H1 (cell line): ENCODE results near the gene TCFL5. TPM values are rescaled to one million over a fixed set of nuclear protein-coding genes. Genes with fewer than 3 reads are reported as not detected.

Source experiments
- CTCF ChIA-PET: fragments of 300-600 bp; sonication (Branson Sonifier 250); formaldehyde crosslinking; loops from one replicate; lab custom pipeline; 2021; ENCODE audit not compliant: partially characterized antibody; lab: Charles Lee
- POLR2A ChIA-PET: fragments of 300-600 bp; sonication (Branson Sonifier 250); formaldehyde crosslinking; loops from one replicate; lab custom pipeline; 2021; ENCODE audit warnings: inconsistent platforms; ENCODE audit not compliant: partially characterized antibody; lab: Charles Lee
- DNase-seq, 2 experiments: peaks; one replicate each; pipeline versions ENCODE4 v3.0.0 to v3.0.0-alpha.2; 2010 to 2022; ENCODE audit warnings: low spot score in 2 of 2, low read depth in 1 of 2, mixed read lengths in 1 of 2
- FAIRE-seq: peaks from 2 replicates; lab custom pipeline; 2011; peaks lifted over from hg19 to GRCh38; lab: Jason Lieb, UNC
- H2AFZ ChIP-seq: 2 replicates; pipeline ENCODE4 v1.8.1; 2012; ENCODE audit warnings: low read length, inconsistent platforms
- H2AK5ac ChIP-seq: 2 replicates; pipeline ENCODE4 v1.6.1; 2013; ENCODE audit warnings: low read depth, low read length
- H2BK120ac ChIP-seq: replicated peaks from 2 replicates; pipeline ENCODE3; 2013; ENCODE audit warnings: low read depth, low read length, inconsistent platforms
- H2BK12ac ChIP-seq: 2 replicates; pipeline ENCODE4 v1.6.1; 2013; ENCODE audit warnings: low read depth, low read length
- H2BK15ac ChIP-seq: 2 replicates; pipeline ENCODE4 v1.6.1; 2013; ENCODE audit warnings: low read length
- H2BK20ac ChIP-seq: 2 replicates; pipeline ENCODE4 v1.6.1; 2013; ENCODE audit warnings: low read length
- H2BK5ac ChIP-seq: 2 replicates; pipeline ENCODE4 v1.6.1; 2013; ENCODE audit warnings: low read depth, low read length
- H3K14ac ChIP-seq: 2 replicates; pipeline ENCODE4 v1.6.1; 2013; ENCODE audit warnings: inconsistent platforms; ENCODE audit not compliant: insufficient read length
- H3K18ac ChIP-seq: 2 replicates; pipeline ENCODE4 v1.6.1; 2013; ENCODE audit warnings: low read length; ENCODE audit errors: extremely low read depth
- H3K23ac ChIP-seq: 2 replicates; pipeline ENCODE4 v1.6.1; 2013; ENCODE audit warnings: inconsistent platforms; ENCODE audit not compliant: insufficient read length
- H3K23me2 ChIP-seq: 2 replicates; pipeline ENCODE4 v1.6.1; 2013; ENCODE audit warnings: low read depth, low read length
- H3K27ac ChIP-seq: 2 replicates; pipeline ENCODE4 v1.6.1; 2011; ENCODE audit warnings: low read depth, low read length, inconsistent platforms
- H3K27me3 ChIP-seq, 4 experiments: replicated peaks in 1 of 4; 1 replicate in 1 of 4; 2 replicates in 3 of 4; pipeline versions ENCODE4 v1.6.1 to v1.8.1; 2011 to 2013; ENCODE audit warnings: low read length in 3 of 4, mild to moderate bottlenecking in 3 of 4, inconsistent platforms in 2 of 4, mixed read lengths in 2 of 4, moderate library complexity in 1 of 4; ENCODE audit not compliant: control insufficient read depth in 3 of 4, insufficient read depth in 3 of 4; ENCODE audit errors: extremely low read depth in 1 of 4
- H3K36me3 ChIP-seq, 4 experiments: 2 replicates each; pipeline versions ENCODE4 v1.6.1 to v1.8.1; 2011 to 2013; ENCODE audit warnings: mild to moderate bottlenecking in 4 of 4, low read length in 3 of 4, moderate library complexity in 2 of 4, control low read depth in 1 of 4, inconsistent platforms in 1 of 4; ENCODE audit not compliant: insufficient read depth in 4 of 4, control insufficient read depth in 2 of 4
- H3K4ac ChIP-seq: replicated peaks from 2 replicates; pipeline ENCODE3; 2013; ENCODE audit warnings: low read length, low read depth, mixed read lengths, inconsistent platforms; ENCODE audit not compliant: insufficient read length
- H3K4me1 ChIP-seq, 4 experiments: replicated peaks in 1 of 4; 1 replicate in 1 of 4; 2 replicates in 3 of 4; pipeline versions ENCODE4 v1.6.1 to v1.8.1; 2011 to 2013; ENCODE audit warnings: low read length in 3 of 4, inconsistent platforms in 2 of 4, mixed read lengths in 1 of 4; ENCODE audit not compliant: insufficient read depth in 4 of 4, control insufficient read depth in 3 of 4
- H3K4me2 ChIP-seq, 2 experiments: 2 replicates each; pipeline versions ENCODE4 v1.6.1 to v1.8.1; 2011 to 2013; ENCODE audit warnings: low read depth in 2 of 2, low read length in 2 of 2, control low read depth in 1 of 2, inconsistent platforms in 1 of 2, mild to moderate bottlenecking in 1 of 2; ENCODE audit not compliant: insufficient read depth in 1 of 2
- H3K4me3 ChIP-seq, 4 experiments: fragments of 200-600, 300-600 bp in 1 of 4; sonication (generic), shearing (Covaris generic), sonication (Bioruptor Twin) in 1 of 4; 2 replicates each; pipeline versions ENCODE4 v1.5.1 to v1.8.1; 2011 to 2016; ENCODE audit warnings: low read length in 4 of 4, low read depth in 3 of 4, control low read depth in 2 of 4, inconsistent platforms in 2 of 4, mild to moderate bottlenecking in 2 of 4, mixed read lengths in 1 of 4, moderate library complexity in 1 of 4; ENCODE audit not compliant: insufficient read depth in 2 of 4; ENCODE audit errors: extremely low read depth in 1 of 4
- H3K56ac ChIP-seq: replicated peaks from 2 replicates; pipeline ENCODE3; 2013; ENCODE audit warnings: low read depth, mild to moderate bottlenecking, mixed read lengths, low read length, inconsistent platforms; ENCODE audit not compliant: insufficient read length
- H3K79me1 ChIP-seq: 2 replicates; pipeline ENCODE4 v1.6.1; 2013; ENCODE audit warnings: low read depth, low read length, control low read depth
- H3K79me2 ChIP-seq, 2 experiments: 2 replicates each; pipeline versions ENCODE4 v1.6.1 to v1.8.1; 2012 to 2013; ENCODE audit warnings: low read length in 2 of 2, mild to moderate bottlenecking in 2 of 2, inconsistent platforms in 1 of 2; ENCODE audit not compliant: insufficient read depth in 2 of 2, control insufficient read depth in 1 of 2
- H3K9ac ChIP-seq, 4 experiments: replicated peaks in 1 of 4; 1 replicate in 1 of 4; 2 replicates in 3 of 4; pipeline versions ENCODE4 v1.6.1 to v1.8.1; 2011 to 2013; ENCODE audit warnings: low read depth in 3 of 4, low read length in 3 of 4, control low read depth in 2 of 4, mild to moderate bottlenecking in 2 of 4, moderate library complexity in 2 of 4, inconsistent platforms in 1 of 4; ENCODE audit errors: extremely low read depth in 1 of 4
- H3K9me3 ChIP-seq, 2 experiments: 2 replicates each; pipeline versions ENCODE4 v1.6.1 to v1.8.1; 2012 to 2013; ENCODE audit warnings: mild to moderate bottlenecking in 2 of 2, moderate library complexity in 2 of 2, control low read depth in 1 of 2, inconsistent platforms in 1 of 2, low read depth in 1 of 2, low read length in 1 of 2, mixed read lengths in 1 of 2; ENCODE audit not compliant: insufficient read depth in 2 of 2
- H4K20me1 ChIP-seq, 2 experiments: replicated peaks in 1 of 2; 2 replicates each; pipeline versions ENCODE3 to v1.8.1; 2011 to 2013; ENCODE audit warnings: inconsistent platforms in 2 of 2, low read length in 2 of 2, mild to moderate bottlenecking in 1 of 2; ENCODE audit not compliant: insufficient read depth in 2 of 2, control insufficient read depth in 1 of 2
- H4K5ac ChIP-seq: 2 replicates; pipeline ENCODE4 v1.6.1; 2013; ENCODE audit warnings: low read length, low read depth, mixed read lengths, inconsistent platforms; ENCODE audit not compliant: insufficient read length
- H4K8ac ChIP-seq: 2 replicates; pipeline ENCODE4 v1.8.0; 2013; ENCODE audit warnings: mild to moderate bottlenecking, moderate library complexity, low read length, inconsistent platforms; ENCODE audit not compliant: insufficient read depth; ENCODE audit errors: extremely low read depth
- H4K91ac ChIP-seq: replicated peaks from 2 replicates; pipeline ENCODE3; 2013; ENCODE audit warnings: low read length, mixed read lengths, inconsistent platforms; ENCODE audit not compliant: insufficient read length
- BACH1 ChIP-seq: IDR thresholded peaks from 2 replicates; pipeline ENCODE4 v1.6.1; 2012; ENCODE audit warnings: low read length, improper control_type of control experiment
- BCL11A ChIP-seq, 2 experiments: IDR thresholded peaks; one replicate each; pipeline ENCODE4 v1.6.1; 2011; ENCODE audit warnings: low read depth in 2 of 2, low read length in 2 of 2, mild to moderate bottlenecking in 2 of 2
- CBX5 ChIP-seq: fragments of 300-800, 300-1000 bp; sonication (generic); IDR thresholded peaks from 2 replicates; pipeline ENCODE4 v1.7.1; 2016; ENCODE audit warnings: antibody characterized with exemption, low read length, low read depth
- CBX8 ChIP-seq: fragments of 300-800, 300-1000 bp; sonication (generic); IDR thresholded peaks from 2 replicates; pipeline ENCODE4 v1.7.1; 2016; ENCODE audit warnings: low read depth, low read length, borderline replicate concordance
- CTBP2 ChIP-seq: IDR thresholded peaks from 2 replicates; pipeline ENCODE4 v1.7.0; 2011; ENCODE audit warnings: borderline replicate concordance, mild to moderate bottlenecking, moderate library complexity, mixed read lengths, low read length; ENCODE audit not compliant: insufficient read depth, insufficient read length
- FOSL1 ChIP-seq: IDR thresholded peaks from 2 replicates; pipeline ENCODE4 v1.6.1; 2011; ENCODE audit warnings: mild to moderate bottlenecking, low read depth, low read length, moderate library complexity; ENCODE audit not compliant: insufficient read depth
- KDM1A ChIP-seq: fragments of 200-600, 300-600 bp; sonication (generic); IDR thresholded peaks from 2 replicates; pipeline ENCODE4 v1.7.1; 2016; ENCODE audit warnings: mild to moderate bottlenecking, low read length, borderline replicate concordance
- KDM4A ChIP-seq: IDR thresholded peaks from one replicate; pipeline ENCODE4 v1.7.1; 2012; ENCODE audit warnings: low read depth, mild to moderate bottlenecking, moderate library complexity, low read length, inconsistent platforms; ENCODE audit not compliant: severe bottlenecking
- RBBP5 ChIP-seq: IDR thresholded peaks from 2 replicates; pipeline ENCODE4 v1.7.1; 2012; ENCODE audit warnings: low read depth, mild to moderate bottlenecking, inconsistent platforms, low read length, moderate library complexity, borderline replicate concordance
- SAP30 ChIP-seq: fragments of 300-600 bp; sonication (generic); IDR thresholded peaks from 2 replicates; pipeline ENCODE4 v1.7.1; 2012; ENCODE audit warnings: low read length, moderate library complexity, mild to moderate bottlenecking, inconsistent platforms; ENCODE audit not compliant: insufficient read depth, insufficient replicate concordance
- SP4 ChIP-seq: IDR thresholded peaks from 2 replicates; pipeline ENCODE4 v1.6.1; 2012; ENCODE audit warnings: low read length, inconsistent platforms
- SUZ12 ChIP-seq: fragments of 200-600 bp; sonication (generic); IDR thresholded peaks from 2 replicates; pipeline ENCODE4 v1.6.1; 2012; ENCODE audit warnings: mild to moderate bottlenecking, inconsistent platforms, low read length, moderate library complexity, mixed read lengths
- TAF7 ChIP-seq: optimal IDR thresholded peaks from 2 replicates; pipeline ENCODE3; 2011; ENCODE audit warnings: low read depth, mild to moderate bottlenecking, inconsistent platforms, low read length, moderate library complexity, borderline replicate concordance
- TCF12 ChIP-seq: IDR thresholded peaks from 2 replicates; pipeline ENCODE4 v1.6.1; 2011; ENCODE audit warnings: low read depth, mild to moderate bottlenecking, low read length
- YY1 ChIP-seq: IDR thresholded peaks from 2 replicates; pipeline ENCODE4 v1.6.1; 2011; ENCODE audit warnings: low read depth, mild to moderate bottlenecking, low read length
- WGBS, 2 experiments: shearing (Covaris generic) in 1 of 2; methylation state at CpG; one replicate each; pipeline versions ENCODE4 v1.1.6 to v1.1.7; 2013 to 2015; ENCODE audit warnings: low lambda C conversion rate in 2 of 2, mixed read lengths in 2 of 2, inconsistent platforms in 1 of 2, low coverage in 1 of 2, missing lambda C conversion rate in 1 of 2; ENCODE audit not compliant: insufficient replicate concordance in 2 of 2, insufficient coverage in 1 of 2, insufficient read length in 1 of 2; ENCODE audit errors: extremely low coverage in 1 of 2, missing lambda C conversion rate in 1 of 2; 5-methylcytosine and 5-hydroxymethylcytosine counted together
- polyA plus RNA-seq, 7 experiments: library from polyadenylated mRNA; depleted of rRNA in 3 of 7; stranded (reverse) in 5 of 7; unstranded in 2 of 7; fragments of >200 nt in 5 of 7; fragments of 200-250 nt in 2 of 7; gene quantifications; 1 replicate in 5 of 7; 2 replicates in 1 of 7; 4 replicates in 1 of 7; pipeline versions ENCODE4 v1.2.1 to v1.2.3, GENCODE V29; 2011 to 2013; ENCODE audit warnings: missing spikeins in 2 of 7, mixed read lengths in 2 of 7
- total RNA-seq: library from RNA; stranded (reverse); fragmentation: NEBNext Ultra II Directional; extraction: Animal tissue kit (Norgen Biotek cat#: 25700); gene quantifications from 2 replicates; pipeline ENCODE4 v1.2.1, GENCODE V29; 2021

The TCFL5 gene
- total and polyA plus RNA-seq, 2 of the 8 experiments (the other 6 are each of a cell fraction or from before 2014, with no cell fraction given): 6.2 to 15.0 TPM

DNA sequence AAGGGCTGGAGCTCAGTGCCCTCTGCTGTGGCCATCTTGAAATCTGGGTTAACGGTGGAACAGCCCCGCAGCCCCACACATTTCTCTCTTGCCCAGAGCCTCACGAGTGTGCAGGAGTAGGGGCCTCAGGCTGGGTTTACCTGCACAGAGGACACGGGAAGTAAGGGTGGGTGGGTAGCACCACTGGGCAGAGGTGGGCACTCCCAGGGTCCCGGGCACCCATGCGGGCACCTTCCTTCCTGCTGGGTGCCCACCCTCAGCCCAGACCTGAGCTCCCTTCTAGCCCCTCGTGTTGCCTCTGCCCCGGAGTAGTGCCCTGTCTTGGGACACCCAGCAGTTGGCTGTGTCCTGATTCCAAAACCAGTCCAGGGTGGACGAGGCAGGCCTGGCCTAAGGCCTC, 33.6 kb downstream of the TCFL5 start:
- 94% methylated on average over 6 of the region's 9 CpGs; no CpG with 5 or more reads in 1 of the 2 experiments for WGBS, 2 experiments
- no peak for TF ChIP-seq TCF12
- TF ChIP-seq FOSL1: no peak
- TF ChIP-seq TAF7: no peak
- TF ChIP-seq KDM4A: no peak
- TF ChIP-seq SP4: no peak
- TF ChIP-seq CTBP2: no peak
- no peak for TF ChIP-seq SAP30
- TF ChIP-seq BACH1: no peak
- no peak for TF ChIP-seq BCL11A (IDR thresholded peaks at IDR 0.05; ENCODE audit: low read depth in 2 of 2, low read length in 2 of 2)
- no peak for TF ChIP-seq KDM1A
- TF ChIP-seq SUZ12: no peak
- TF ChIP-seq CBX5: no peak
- TF ChIP-seq CBX8: no peak
- no peak for TF ChIP-seq RBBP5
- TF ChIP-seq YY1: no peak

More for the DNA sequence above, 33.6 kb downstream of the TCFL5 start:
- no peaks in the 10 kb centered on the region for H3K23me2 ChIP-seq
- H2BK120ac ChIP-seq: no peak overlapping the region
- DNase-seq (no peak), FAIRE-seq (no peak)
- H4K91ac ChIP-seq: no peak overlapping the region
- no peak overlapping the region for H2AK5ac ChIP-seq
- no peak overlapping the region for H3K18ac ChIP-seq
- H3K14ac ChIP-seq: no peak overlapping the region
- H2BK12ac ChIP-seq: no peak overlapping the region
- H4K5ac ChIP-seq: no peak overlapping the region
- H3K23ac ChIP-seq: no peak overlapping the region
- H3K4me2 ChIP-seq: no peak overlapping the region
- H3K36me3 ChIP-seq: peaks cover 0 to 19% (median 4%) of the 10 kb centered on the region in 4 experiments; a peak in 5 of 8 replicates
- H2AFZ ChIP-seq: no peak overlapping the region
- H3K9me3 ChIP-seq: no peaks in the 10 kb centered on the region
- H3K27me3 ChIP-seq: no peaks in the 10 kb centered on the region
- no peaks in the 10 kb centered on the region for H3K79me2 ChIP-seq
- no peak overlapping the region for H3K27ac ChIP-seq
- H2BK5ac ChIP-seq: no peak overlapping the region
- H3K4me1 ChIP-seq: peaks cover 0 to 21% (median 12%) of the 10 kb centered on the region in 4 experiments; a peak in 5 of 7 replicates
- H4K20me1 ChIP-seq: peaks cover 3 to 8% of the 10 kb centered on the region in 2 experiments
- no peak overlapping the region for H3K56ac ChIP-seq
- H2BK20ac ChIP-seq: no peak overlapping the region
- CTCF ChIA-PET: no interaction called here
- no peak overlapping the region for H2BK15ac ChIP-seq
- no peak overlapping the region for H3K4me3 ChIP-seq
- POLR2A ChIA-PET: interaction anchor here (1.2 to 1.8 kb wide), 2 partner anchors 13 to 14 kb away, joined by 4 to 11 read pairs; no protein-coding TSS in a partner anchor
- H4K8ac ChIP-seq: no peak overlapping the region
- H3K9ac ChIP-seq: no peak overlapping the region
- no peaks in the 10 kb centered on the region for H3K79me1 ChIP-seq
- H3K4ac ChIP-seq: no peak overlapping the region
